Measurements from ENCODE around the gene EXOC6. TPM values are rescaled to one million over a fixed set of nuclear protein-coding genes. Genes with fewer than 3 reads are reported as not detected.
A peak's percentile ranks its signal among the peaks of the same experiment; 100 is the strongest.
"Not testable (repeated sequence)": the region's sequence is repeated elsewhere in the genome, so short reads cannot be mapped to it uniquely, and the experiment has no call there.

The EXOC6 gene
- total and polyA plus RNA-seq, 8 donors: 17.5 to 24.0 (median 19.8) TPM

DNA sequence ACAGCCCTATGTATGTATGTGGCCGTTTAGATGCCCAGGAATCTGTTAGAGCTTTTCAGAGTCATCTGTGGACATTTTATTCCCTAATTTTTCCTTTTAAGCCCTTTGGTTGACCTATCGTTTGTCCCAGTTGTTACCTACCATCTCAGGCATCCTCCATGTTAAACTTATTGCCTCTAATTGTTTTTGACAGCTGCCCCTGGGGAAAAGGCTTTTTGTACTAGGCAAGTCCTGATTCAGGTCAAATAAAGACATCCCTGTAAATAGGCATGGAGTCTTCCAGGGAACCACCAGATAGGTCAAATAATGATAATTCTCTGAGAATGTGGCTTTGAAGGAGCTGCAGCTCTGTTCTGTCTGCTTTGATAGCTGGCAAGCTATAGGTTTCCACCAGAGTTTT is 124.6 kb downstream of the EXOC6 start:
- no peaks in the 10 kb centered on the region for H3K9me3 ChIP-seq

DNA sequence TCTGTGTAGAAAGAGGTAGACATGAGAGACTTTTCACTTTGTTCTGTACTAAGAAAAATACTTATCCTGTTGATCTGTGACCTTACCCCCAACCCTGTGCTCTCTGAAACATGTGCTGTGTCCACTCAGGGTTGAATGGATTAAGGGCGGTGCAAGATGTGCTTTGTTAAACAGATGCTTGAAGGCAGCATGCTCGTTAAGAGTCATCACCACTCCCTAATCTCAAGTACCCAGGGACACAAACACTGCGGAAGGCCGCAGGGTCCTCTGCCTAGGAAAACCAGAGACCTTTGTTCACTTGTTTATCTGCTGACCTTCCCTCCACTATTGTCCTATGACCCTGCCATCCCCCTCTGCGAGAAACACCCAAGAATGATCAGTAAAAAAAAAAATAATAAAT is 128.0 kb downstream of the EXOC6 start:
- DNase-seq; H3K27me3 ChIP-seq; H3K27ac ChIP-seq; intact Hi-C loops (cut with DNase I); H3K36me3 ChIP-seq; ATAC-seq; H3K9me3 ChIP-seq; H3K4me3 ChIP-seq; H3K4me1 ChIP-seq: not testable (repeated sequence)

More for the DNA sequence above, 124.6 kb downstream of the EXOC6 start:
- Histone ChIP-seq H3K27me3 (no peaks in the 10 kb centered on the region), H3K36me3 (peaks cover 0 to 13% of the 10 kb centered on the region in 2 donors), H3K4me3 (no peak overlapping the region), H3K27ac (peak overlapping the region in 1 of 2 donors; percentile 1), H3K4me1 (no peaks in the 10 kb centered on the region)
- intact Hi-C loops (cut with DNase I): no loop called here
- TF ChIP-seq, protein P1, sequence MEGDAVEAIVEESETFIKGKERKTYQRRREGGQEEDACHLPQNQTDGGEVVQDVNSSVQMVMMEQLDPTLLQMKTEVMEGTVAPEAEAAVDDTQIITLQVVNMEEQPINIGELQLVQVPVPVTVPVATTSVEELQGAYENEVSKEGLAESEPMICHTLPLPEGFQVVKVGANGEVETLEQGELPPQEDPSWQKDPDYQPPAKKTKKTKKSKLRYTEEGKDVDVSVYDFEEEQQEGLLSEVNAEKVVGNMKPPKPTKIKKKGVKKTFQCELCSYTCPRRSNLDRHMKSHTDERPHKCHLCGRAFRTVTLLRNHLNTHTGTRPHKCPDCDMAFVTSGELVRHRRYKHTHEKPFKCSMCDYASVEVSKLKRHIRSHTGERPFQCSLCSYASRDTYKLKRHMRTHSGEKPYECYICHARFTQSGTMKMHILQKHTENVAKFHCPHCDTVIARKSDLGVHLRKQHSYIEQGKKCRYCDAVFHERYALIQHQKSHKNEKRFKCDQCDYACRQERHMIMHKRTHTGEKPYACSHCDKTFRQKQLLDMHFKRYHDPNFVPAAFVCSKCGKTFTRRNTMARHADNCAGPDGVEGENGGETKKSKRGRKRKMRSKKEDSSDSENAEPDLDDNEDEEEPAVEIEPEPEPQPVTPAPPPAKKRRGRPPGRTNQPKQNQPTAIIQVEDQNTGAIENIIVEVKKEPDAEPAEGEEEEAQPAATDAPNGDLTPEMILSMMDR (IDR thresholded peaks at IDR 0.05): no peak
- ATAC-seq: no peak
- no peak for DNase-seq

DNA sequence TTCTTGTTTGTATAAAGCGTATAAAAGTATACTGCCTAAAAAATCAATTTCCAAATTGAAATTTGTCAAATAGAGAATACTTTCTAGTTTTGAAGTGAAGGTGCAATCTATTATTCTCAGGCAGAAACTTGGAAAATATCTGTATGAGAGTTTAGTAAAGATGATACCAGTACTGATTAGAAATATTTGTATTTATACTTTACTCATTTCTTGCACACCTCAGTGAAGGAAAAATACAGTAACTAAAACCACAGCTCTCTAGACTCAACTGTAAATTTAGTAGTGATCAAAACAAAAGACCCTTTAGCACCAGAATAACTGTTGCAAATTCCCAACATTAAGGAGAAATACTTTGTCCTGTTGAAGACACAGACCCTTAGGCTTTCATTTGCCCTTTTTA is 140.9 kb downstream of the EXOC6 start:
- TF ChIP-seq, protein P1 (IDR thresholded peaks at IDR 0.05): no peak
- ATAC-seq: no peak

DNA sequence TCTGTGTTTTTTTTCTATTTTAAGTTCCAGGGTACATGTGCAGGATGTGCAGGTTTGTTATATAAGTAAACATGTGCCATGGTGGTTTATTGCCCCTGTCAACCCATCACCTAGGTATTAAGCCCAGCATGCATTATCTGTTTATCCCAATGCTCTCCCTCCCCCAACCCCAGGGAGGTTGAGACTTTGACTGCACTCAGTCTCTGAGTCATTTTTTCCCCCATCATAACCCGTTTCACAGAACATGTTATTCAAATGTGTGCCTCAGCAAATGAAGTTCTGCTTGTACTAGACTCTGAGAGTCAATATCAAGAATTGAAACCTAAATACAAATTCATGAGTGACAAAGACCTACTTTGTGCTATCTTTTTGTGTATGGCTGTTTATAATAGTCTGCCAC is 142.3 kb downstream of the EXOC6 start:
- TF ChIP-seq, protein P1 (IDR thresholded peaks at IDR 0.05): no peak
- no peaks in the 10 kb centered on the region for H3K4me1 ChIP-seq
- no peak overlapping the region for H3K27ac ChIP-seq
- H3K27me3 ChIP-seq: no peaks in the 10 kb centered on the region
- DNase-seq (no peak), ATAC-seq (no peak)
- no peaks in the 10 kb centered on the region for H3K9me3 ChIP-seq
- intact Hi-C loops (cut with DNase I): no loop called here
- H3K36me3 ChIP-seq: no peaks in the 10 kb centered on the region
- no peak overlapping the region for H3K4me3 ChIP-seq

More for the DNA sequence above, 140.9 kb downstream of the EXOC6 start:
- intact Hi-C loops (cut with DNase I): no loop called here
- no peaks in the 10 kb centered on the region for H3K9me3 ChIP-seq
- H3K36me3 ChIP-seq: no peaks in the 10 kb centered on the region
- no peak overlapping the region for H3K27ac ChIP-seq
- H3K27me3 ChIP-seq: no peaks in the 10 kb centered on the region
- H3K4me1 ChIP-seq: no peaks in the 10 kb centered on the region
- H3K4me3 ChIP-seq: no peak overlapping the region
- no peak for DNase-seq

DNA sequence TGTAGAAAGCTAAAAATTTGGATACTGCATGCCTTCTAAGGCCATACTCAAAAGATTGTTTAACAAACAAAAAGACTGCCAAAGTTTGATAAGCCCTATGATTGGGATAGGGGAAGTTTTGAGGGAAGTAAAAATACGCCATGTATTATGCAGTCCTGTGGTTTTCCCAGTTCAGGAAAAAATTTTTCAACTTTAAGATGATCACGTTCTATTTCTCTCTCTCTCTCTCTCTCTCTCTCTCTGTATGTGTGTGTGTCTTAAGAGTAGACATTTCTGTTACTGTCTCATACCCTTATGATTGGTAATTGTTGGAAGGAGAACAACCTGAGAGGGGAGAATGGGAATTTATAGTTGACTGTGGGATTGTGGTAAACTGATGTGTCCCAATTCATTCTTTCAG is 143.2 kb downstream of the EXOC6 start:
- no peaks in the 10 kb centered on the region for H3K27me3 ChIP-seq
- intact Hi-C loops (cut with DNase I): no loop called here
- H3K4me3 ChIP-seq: no peak overlapping the region
- H3K27ac ChIP-seq: no peak overlapping the region
- no peaks in the 10 kb centered on the region for H3K4me1 ChIP-seq
- TF ChIP-seq, protein P1 (IDR thresholded peaks at IDR 0.05): no peak
- no peak for ATAC-seq
- no peak for DNase-seq
- no peaks in the 10 kb centered on the region for H3K36me3 ChIP-seq
- H3K9me3 ChIP-seq: no peaks in the 10 kb centered on the region

DNA sequence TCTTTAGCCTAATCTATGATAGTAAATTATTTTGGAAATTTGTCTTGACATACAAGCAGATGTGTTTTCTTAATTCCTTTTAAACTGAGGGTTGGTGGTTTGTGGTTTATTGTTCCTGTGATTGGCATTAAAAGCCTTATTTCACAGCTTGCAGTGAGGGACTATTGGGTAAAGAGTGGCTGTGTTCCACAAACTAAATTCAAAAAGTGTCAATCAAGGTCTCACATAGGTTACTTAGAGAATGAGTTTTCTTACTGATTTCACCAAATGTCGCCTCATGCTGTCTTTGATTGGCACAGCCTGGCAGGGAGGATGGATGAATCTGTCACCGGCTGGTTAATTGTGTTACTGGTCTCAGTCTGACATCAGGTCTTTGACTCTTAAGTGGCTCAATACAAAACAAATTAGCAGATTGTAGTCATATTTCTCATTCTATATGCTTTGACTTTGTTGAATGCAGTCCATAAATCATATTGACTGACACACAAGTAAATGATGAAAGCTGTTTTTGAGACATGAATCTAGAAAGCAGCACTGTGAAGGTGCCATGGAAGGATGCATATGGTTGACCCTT is 145.5 kb downstream of the EXOC6 start:
- intact Hi-C loops (cut with DNase I): no loop called here
- peaks cover 0 to 9% of the 10 kb centered on the region in 2 donors for H3K4me1 ChIP-seq
- ATAC-seq: no peak
- no peaks in the 10 kb centered on the region for H3K27me3 ChIP-seq
- no peaks in the 10 kb centered on the region for H3K9me3 ChIP-seq
- TF ChIP-seq, protein P1 (IDR thresholded peaks at IDR 0.05): no peak
- H3K36me3 ChIP-seq: no peaks in the 10 kb centered on the region
- H3K27ac ChIP-seq: no peak overlapping the region
- H3K4me3 ChIP-seq: no peak overlapping the region
- no peak for DNase-seq

All from left lung (tissue), 10 donors.